DMS53 treated with DMSO at 0.1 percent for 48 hours (cell line): ENCODE measurements around the gene PTPRS.
"Not testable (repeated sequence)": the region's sequence is repeated elsewhere in the genome, so short reads cannot be mapped to it uniquely, and the experiment has no call there.

ENCODE experiments used
- DNase-seq: peaks from one replicate; lab custom pipeline; 2025; ENCODE audit not compliant: unreplicated experiment; lab: John Stamatoyannopoulos, UW

PTPRS gene

DNA sequence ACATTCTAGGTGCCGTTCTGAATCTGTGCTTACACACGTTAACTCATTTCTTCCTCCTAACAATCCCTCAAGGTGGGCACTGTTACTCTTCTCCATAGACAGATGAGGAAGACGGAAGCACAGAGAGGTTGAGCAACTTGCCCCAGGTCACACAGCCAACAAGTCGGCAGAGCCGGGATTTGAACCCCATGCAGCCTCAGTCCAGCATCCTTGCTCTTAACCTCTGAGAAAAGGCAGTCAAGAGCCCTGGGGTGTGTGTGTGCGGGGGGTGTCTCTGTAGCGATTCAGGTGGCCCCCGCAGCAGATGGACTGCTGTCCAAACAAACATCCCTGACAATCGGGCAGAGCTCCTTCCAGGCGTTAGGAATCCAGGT, 6.3 kb downstream of the PTPRS start:
- DNase-seq = no peak

GRCh38 chr19:5333581-5334365, 6.8 kb downstream of the PTPRS start:
- no peak for DNase-seq

GRCh38 chr19:5332501-5332900, 8.1 kb downstream of the PTPRS start:
- no peak for DNase-seq

DNA sequence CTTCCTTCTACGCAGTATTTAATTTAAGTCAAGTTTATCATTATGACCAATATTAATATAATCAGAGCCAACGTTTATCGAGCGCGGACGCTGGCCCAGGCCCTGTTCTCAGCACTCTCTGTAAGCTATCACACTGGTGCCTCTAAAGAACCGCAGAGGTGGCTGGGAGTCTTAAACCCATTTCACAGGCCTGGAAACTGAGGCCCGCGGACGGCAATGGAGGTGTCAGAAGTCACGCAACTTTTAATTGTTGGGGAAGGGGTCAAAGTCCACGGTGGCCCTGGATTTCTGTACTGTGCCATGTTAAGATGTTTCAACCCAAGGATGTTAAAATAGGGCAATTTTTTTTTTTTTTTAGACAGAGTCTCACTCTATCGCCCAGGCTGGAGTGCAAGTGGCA, 8.8 kb downstream of the PTPRS start:
- no peak for DNase-seq

DNA sequence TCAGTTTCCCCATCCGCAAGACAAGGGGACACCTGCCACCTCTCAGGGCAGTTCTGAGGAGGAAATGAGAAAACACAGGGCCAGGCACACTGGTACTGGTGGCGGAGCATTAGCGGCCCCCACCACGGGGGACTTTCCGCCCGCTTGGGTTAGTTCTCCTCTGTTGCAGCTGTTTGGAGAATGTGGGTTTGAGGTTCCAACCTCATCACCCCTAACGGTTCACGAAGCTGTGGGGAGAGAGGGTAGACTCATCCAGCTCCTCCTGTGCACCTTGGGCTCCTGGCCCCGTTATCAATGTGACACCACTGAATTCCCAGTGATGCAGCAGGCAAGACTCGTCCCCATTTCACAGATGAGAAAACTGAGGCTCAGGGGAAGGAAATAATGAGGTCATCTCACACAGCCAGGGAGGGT, 10.3 kb downstream of the PTPRS start:
- no peak for DNase-seq

DNA sequence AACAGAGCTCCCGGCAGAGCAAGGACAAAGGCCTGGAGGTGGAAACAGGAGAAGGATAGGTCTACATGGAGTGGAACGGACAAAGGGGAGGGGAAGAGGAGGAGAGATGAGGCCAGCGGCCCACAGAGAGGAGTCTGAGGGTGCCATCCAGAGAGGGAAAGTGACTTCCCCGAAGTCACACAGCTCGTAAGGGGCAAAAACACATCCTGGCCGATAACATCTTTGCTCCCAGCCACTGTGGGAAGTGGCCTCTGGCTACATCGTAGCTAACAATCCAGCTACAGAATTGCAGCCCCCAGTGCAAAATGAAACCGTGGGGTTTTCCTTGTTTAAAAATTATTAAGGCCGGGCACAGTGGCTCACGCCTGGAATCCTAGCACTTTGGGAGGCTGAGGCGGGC, 11.5 kb downstream of the PTPRS start:
- no peak for DNase-seq

- DNase-seq = not testable (repeated sequence)
These were observed 12.2 kb downstream of the PTPRS start for GRCh38 chr19:5328407-5328806.

- DNase-seq = no peak
These were observed 13.5 kb downstream of the PTPRS start for GRCh38 chr19:5326986-5327623.

DNA sequence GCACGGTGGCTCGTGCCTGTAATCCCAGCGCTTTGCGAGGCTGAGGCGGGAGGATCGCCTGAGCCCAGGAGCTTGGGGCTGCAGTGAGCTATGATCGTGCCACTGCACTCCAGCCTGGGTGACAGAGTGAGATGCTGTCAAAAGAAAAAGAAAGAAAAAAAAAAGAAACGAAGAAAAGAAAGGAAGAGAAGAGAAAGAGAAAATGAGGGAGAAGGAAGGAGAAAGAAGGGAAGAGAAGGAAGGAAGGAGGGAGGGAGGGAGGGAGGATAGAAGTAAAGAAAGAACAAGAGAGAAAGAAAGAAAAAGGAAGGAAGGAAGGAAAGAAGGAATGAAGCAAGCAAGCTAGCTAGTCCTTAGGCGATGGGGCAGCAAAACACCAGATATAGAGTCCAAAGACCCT, 14.1 kb downstream of the PTPRS start:
- DNase-seq = no peak

- no peak for DNase-seq
These were observed 15.7 kb downstream of the PTPRS start for GRCh38 chr19:5324947-5325346.

- no peak for DNase-seq
These were observed 17.2 kb downstream of the PTPRS start for GRCh38 chr19:5323475-5323811.

DNA sequence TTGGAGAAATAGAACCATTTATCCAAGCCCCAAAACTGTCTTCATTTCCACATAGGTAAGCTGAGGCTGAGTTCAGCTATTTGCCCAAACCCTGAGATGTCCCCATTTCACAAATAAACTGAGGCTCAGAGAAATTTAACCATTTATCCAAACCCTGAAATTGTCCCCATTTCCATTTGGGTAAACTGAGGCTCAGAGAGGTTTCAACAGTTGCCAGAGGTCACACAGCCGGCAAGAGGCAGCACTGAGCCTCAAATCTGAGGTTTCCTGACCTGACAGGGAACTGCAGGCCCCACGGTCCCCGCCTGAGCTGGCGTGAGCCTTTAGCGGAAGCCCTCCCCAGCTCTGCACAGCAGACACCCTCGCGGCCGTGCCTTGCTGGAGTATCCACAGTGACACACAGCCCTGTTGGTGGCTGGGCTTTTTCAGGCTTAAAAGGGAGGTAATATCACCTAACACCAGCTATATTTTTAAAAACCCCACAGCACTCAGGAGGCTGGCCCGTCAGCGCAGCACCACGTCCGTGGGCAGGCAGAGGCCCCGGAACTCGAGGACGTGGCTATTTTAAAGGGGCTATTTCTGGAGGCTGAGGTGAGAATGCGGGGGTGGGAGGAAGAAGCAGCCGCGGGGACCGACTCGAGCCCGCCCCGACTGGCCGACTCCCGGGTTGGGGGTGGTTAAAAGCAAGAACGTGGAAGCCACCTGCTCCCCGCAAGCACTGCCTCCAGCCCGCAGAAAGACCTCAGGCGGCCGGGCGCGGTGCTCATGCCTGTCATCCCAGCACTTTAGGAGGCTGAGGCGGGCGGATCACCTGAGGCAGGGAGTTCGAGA, 18.5 kb downstream of the PTPRS start:
- DNase-seq = no peak

DNA sequence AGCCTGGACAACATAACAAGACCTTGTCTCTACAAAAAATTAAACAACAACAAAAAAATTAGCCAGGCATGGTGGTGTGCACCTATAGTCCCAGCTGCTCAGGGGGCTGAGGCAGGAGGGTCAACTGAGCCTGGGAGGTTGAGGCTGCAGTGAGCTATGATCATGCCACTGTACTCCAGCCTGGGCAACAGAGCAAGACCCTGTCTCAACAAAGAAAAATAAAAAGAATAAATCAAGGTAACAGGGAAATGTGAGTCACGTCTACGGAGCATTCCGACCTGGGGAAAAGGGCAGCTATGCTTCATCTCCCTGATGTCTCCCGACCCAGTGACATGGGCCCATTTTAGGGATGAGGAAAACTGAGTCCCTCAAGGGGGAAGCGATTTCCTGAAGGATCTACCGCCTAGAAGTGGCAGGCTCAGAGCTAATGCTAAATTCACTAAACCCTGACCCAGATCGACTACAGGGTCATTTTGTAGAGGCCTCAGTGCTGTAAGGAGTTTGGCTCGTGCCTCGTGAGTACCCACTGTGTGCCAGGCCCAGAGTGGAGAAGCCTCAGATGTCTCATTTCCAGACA, 19.5 kb downstream of the PTPRS start:
- no peak for DNase-seq

DNA sequence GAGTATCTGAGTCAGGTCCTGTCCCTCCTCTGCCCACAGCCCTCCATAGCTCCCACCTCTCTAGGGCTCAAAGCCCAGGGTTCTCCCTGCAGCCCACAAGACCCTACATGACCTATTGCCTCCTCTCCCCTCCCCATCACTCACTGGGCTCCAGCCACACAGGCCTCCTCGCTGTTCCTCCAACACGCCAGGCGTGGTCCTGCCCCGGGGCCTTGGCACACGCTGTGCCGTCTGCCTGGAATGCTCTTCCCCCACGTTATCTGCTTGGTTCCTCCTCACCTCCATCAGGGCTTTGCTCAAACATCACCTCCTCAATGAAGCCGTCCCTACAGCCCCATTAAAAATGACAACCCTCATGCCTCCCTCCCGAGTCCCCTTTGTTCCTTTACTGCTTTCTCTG, 21.1 kb downstream of the PTPRS start:
- no peak for DNase-seq

DNA sequence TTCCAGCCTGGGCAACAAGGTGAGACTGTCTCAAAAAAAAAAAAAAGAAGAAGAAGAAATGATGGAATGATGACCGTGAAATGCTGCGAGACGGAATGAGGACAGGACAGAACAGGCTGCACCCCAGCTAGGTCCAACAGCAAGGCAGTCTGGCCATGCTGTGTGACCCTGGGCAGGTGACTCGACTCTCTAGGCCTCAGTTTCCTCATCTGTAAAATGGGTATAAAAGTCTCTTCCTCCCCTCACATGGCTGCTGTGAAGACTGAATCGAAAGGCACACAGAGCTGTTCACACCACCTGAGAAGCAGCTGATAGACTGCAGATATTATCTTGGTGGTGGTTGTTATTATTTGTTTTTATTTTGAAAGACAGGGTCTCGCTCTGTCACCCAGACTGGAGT, 22.3 kb downstream of the PTPRS start:
- DNase-seq = no peak

- DNase-seq = no peak
These were observed 23.3 kb downstream of the PTPRS start for GRCh38 chr19:5317321-5317720.

GRCh38 chr19:5316138-5316537, 24.5 kb downstream of the PTPRS start:
- DNase-seq = no peak

DNA sequence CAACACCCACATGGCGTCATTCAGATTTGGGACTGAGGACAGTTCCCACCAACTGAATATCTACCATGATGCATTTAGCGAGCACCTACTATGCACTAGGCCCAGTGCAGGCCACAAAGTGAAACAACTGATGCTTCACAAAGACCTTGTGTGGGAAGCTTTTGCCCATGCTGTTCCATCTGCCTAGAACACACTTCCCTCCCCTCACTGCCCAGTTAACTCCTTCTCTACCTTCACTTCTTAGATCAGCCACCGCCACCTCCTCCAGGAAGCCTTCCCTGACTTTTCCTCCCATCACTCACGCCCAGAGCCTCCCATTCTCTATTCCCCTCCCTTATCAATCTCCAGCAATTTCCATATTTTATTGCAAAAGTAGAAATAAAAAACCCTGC, 25.7 kb downstream of the PTPRS start:
- DNase-seq = no peak

DNA sequence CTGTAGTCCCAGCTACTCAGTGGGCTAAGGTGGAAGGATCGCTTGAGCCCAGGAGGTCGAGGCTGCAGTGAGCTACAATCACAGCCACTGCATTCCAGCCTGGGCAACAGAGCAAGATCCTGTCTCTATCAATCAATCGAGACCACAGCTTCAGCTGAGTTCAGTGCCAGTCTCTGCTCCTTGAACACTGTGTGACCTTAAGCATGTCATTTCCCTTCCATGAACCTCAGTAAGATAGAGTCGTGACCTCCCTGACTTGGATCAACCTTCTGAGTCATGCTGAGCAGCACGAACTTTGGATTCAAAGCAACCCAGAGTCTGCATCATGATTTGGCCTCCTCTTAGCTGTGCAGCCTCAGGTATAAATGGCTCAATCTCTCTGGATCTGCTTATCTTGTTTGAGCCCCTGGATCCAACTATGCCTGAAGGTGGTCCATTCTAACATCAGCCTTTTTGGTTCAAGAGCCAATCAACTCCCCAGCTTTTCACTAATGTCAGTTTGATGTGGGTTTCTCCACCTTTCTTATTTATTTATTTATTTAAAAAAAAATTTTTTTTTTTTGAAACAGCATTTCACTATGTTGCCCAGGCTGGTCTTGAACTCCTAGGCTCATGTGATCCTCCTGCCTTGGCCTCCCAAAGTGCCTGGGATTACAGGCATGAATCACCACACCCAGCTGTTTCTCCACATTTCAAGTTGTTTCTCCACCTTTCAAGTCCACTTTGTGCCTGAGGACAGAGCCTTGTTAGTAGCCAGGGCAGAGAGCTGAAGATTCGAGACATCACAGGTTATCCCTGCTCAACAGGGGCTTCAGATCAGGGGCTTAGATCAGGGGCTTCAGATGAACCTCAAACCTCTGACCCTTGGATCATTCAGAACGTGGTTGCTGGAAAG, 26.4 kb downstream of the PTPRS start:
- no peak for DNase-seq

- DNase-seq = no peak
These were observed 27.3 kb downstream of the PTPRS start for GRCh38 chr19:5313307-5313706.

- no peak for DNase-seq
These were observed 28.6 kb downstream of the PTPRS start for GRCh38 chr19:5312058-5312457.
